ENCODE results near the gene NCAM1. TPM values are rescaled to one million over a fixed set of nuclear protein-coding genes. Genes with fewer than 3 reads are reported as not detected.

Gene NCAM1
- polyA plus RNA-seq, 1 donor (not counting 4 experiments of a cell fraction or from before 2014, with no cell fraction given): 0.04 TPM

- Histone ChIP-seq H3K4me1 (ENCODE audit: control insufficient read depth, extremely low read depth, insufficient read depth, low read length) (peaks cover 8% of the 10 kb centered on the region), H3K9me1 (ENCODE audit: control insufficient read depth, extremely low read depth, insufficient read depth, low read length) (no peaks in the 10 kb centered on the region), H3K27ac (ENCODE audit: control insufficient read depth, insufficient read depth, low read length) (no peak overlapping the region), H3K4me2 (ENCODE audit: control insufficient read depth, extremely low read depth, insufficient read depth, low read depth, low read length) (no peak overlapping the region), H3K36me3 (ENCODE audit: control insufficient read depth in 2 of 2, extremely low read depth in 1 of 2, insufficient read depth in 2 of 2, low read length in 2 of 2) (no peaks in the 10 kb centered on the region), H2AFZ (ENCODE audit: control insufficient read depth, low read length) (no peak overlapping the region), H3K9me3 (ENCODE audit: control insufficient read depth, low read depth, low read length) (no peaks in the 10 kb centered on the region), H3K9ac (ENCODE audit: control insufficient read depth, extremely low read depth, insufficient read depth, low read length) (no peak overlapping the region), H3K4me3 (ENCODE audit: control insufficient read depth in 2 of 3, extremely low read depth in 1 of 3, insufficient read depth in 2 of 3, low read depth in 1 of 3, low read length in 3 of 3) (no peak overlapping the region), H3K79me2 (ENCODE audit: control insufficient read depth, insufficient read depth, low read length) (no peaks in the 10 kb centered on the region), H4K20me1 (ENCODE audit: control insufficient read depth, extremely low read depth, insufficient read depth, low read length) (no peaks in the 10 kb centered on the region), H3K27me3 (ENCODE audit: control insufficient read depth, extremely low read depth, insufficient read depth, low read length) (no peaks in the 10 kb centered on the region)
- FAIRE-seq (no peak), DNase-seq (ENCODE audit: low read depth, low spot score) (no peak)
- dilution Hi-C loops (cut with MboI; ENCODE audit: extremely low pct_ligation_motif_present, low sequenced_read_pairs): no loop called here
- TF ChIP-seq EZH2 (IDR thresholded peaks at IDR 0.05; ENCODE audit: low read length) (no peak), CTCF (optimal IDR thresholded peaks at IDR 0.05 in 1 of 3, IDR thresholded peaks at IDR 0.05 in 1 of 3, conservative IDR thresholded peaks at IDR 0.05 in 1 of 3; ENCODE audit: extremely low read depth in 1 of 3, insufficient read depth in 2 of 3, low read length in 3 of 3) (no peak)
These were observed 261.0 kb downstream of the NCAM1 start for GRCh38 chr11:113222241-113222640.

GRCh38 chr11:113234888-113235287 lies 273.7 kb downstream of the NCAM1 start:
- H3K4me2 ChIP-seq (ENCODE audit: control insufficient read depth, extremely low read depth, insufficient read depth, low read depth, low read length): no peak overlapping the region
- dilution Hi-C loops (cut with MboI; ENCODE audit: extremely low pct_ligation_motif_present, low sequenced_read_pairs): no loop called here
- H3K9me1 ChIP-seq (ENCODE audit: control insufficient read depth, extremely low read depth, insufficient read depth, low read length): no peaks in the 10 kb centered on the region
- H2AFZ ChIP-seq (ENCODE audit: control insufficient read depth, low read length): no peak overlapping the region
- H3K9ac ChIP-seq (ENCODE audit: control insufficient read depth, extremely low read depth, insufficient read depth, low read length): no peak overlapping the region
- FAIRE-seq (no peak), DNase-seq (ENCODE audit: low read depth, low spot score) (no peak)
- no peak overlapping the region for H3K27ac ChIP-seq (ENCODE audit: control insufficient read depth, insufficient read depth, low read length)
- H3K79me2 ChIP-seq (ENCODE audit: control insufficient read depth, insufficient read depth, low read length): no peaks in the 10 kb centered on the region
- H3K27me3 ChIP-seq (ENCODE audit: control insufficient read depth, extremely low read depth, insufficient read depth, low read length): no peaks in the 10 kb centered on the region
- no peaks in the 10 kb centered on the region for H3K36me3 ChIP-seq (ENCODE audit: control insufficient read depth in 2 of 2, extremely low read depth in 1 of 2, insufficient read depth in 2 of 2, low read length in 2 of 2)
- no peaks in the 10 kb centered on the region for H4K20me1 ChIP-seq (ENCODE audit: control insufficient read depth, extremely low read depth, insufficient read depth, low read length)
- TF ChIP-seq EZH2 (IDR thresholded peaks at IDR 0.05; ENCODE audit: low read length): no peak
- TF ChIP-seq CTCF (optimal IDR thresholded peaks at IDR 0.05 in 1 of 3, IDR thresholded peaks at IDR 0.05 in 1 of 3, conservative IDR thresholded peaks at IDR 0.05 in 1 of 3; ENCODE audit: extremely low read depth in 1 of 3, insufficient read depth in 2 of 3, low read length in 3 of 3): no peak
- no peaks in the 10 kb centered on the region for H3K4me1 ChIP-seq (ENCODE audit: control insufficient read depth, extremely low read depth, insufficient read depth, low read length)
- H3K4me3 ChIP-seq (ENCODE audit: control insufficient read depth in 2 of 3, extremely low read depth in 1 of 3, insufficient read depth in 2 of 3, low read depth in 1 of 3, low read length in 3 of 3): no peak overlapping the region
- H3K9me3 ChIP-seq (ENCODE audit: control insufficient read depth, low read depth, low read length): no peaks in the 10 kb centered on the region
